ENCODE measurements around the gene FLNC.

The FLNC gene

GRCh38 chr7:128888756-128889095 lies 58.5 kb downstream of the FLNC start:
- H3K79me2 ChIP-seq: no peaks in the 10 kb centered on the region

GRCh38 chr7:128889121-128889520 lies 58.9 kb downstream of the FLNC start:
- Histone ChIP-seq H3K27ac (no peak overlapping the region), H3K79me2 (no peaks in the 10 kb centered on the region), H3K4me2 (ENCODE audit: low read length) (no peak overlapping the region), H3K36me3 (ENCODE audit: control insufficient read depth, insufficient read depth, low read length) (no peaks in the 10 kb centered on the region), H2AFZ (no peak overlapping the region), H3K4me1 (no peaks in the 10 kb centered on the region), H3K9ac (no peak overlapping the region), H3K27me3 (ENCODE audit: control insufficient read depth, insufficient read depth, low read length) (no peaks in the 10 kb centered on the region), H3K9me3 (ENCODE audit: control insufficient read depth, low read length) (no peaks in the 10 kb centered on the region), H3K4me3 (ENCODE audit: low read depth, low read length) (no peak overlapping the region)
- no peak for TF ChIP-seq CTCF (IDR thresholded peaks at IDR 0.05)

More at GRCh38 chr7:128888756-128889095, 58.5 kb downstream of the FLNC start:
- Histone ChIP-seq H3K4me1 (no peaks in the 10 kb centered on the region), H2AFZ (no peak overlapping the region), H3K27me3 (ENCODE audit: control insufficient read depth, insufficient read depth, low read length) (no peaks in the 10 kb centered on the region), H3K9me3 (ENCODE audit: control insufficient read depth, low read length) (no peaks in the 10 kb centered on the region), H3K4me3 (ENCODE audit: low read depth, low read length) (no peak overlapping the region), H3K36me3 (ENCODE audit: control insufficient read depth, insufficient read depth, low read length) (no peaks in the 10 kb centered on the region), H3K27ac (no peak overlapping the region), H3K4me2 (ENCODE audit: low read length) (no peak overlapping the region), H3K9ac (no peak overlapping the region)
- no peak for TF ChIP-seq CTCF (IDR thresholded peaks at IDR 0.05)

GRCh38 chr7:128890306-128891109 lies 60.3 kb downstream of the FLNC start:
- Histone ChIP-seq H2AFZ (peak overlapping the region; percentile 70), H3K36me3 (ENCODE audit: control insufficient read depth, insufficient read depth, low read length) (no peaks in the 10 kb centered on the region), H3K27me3 (ENCODE audit: control insufficient read depth, insufficient read depth, low read length) (no peaks in the 10 kb centered on the region), H3K4me2 (ENCODE audit: low read length) (no peak overlapping the region), H3K27ac (no peak overlapping the region), H3K4me3 (ENCODE audit: low read depth, low read length) (no peak overlapping the region), H3K9me3 (ENCODE audit: control insufficient read depth, low read length) (no peaks in the 10 kb centered on the region), H3K9ac (no peak overlapping the region), H3K4me1 (no peaks in the 10 kb centered on the region), H3K79me2 (no peaks in the 10 kb centered on the region)
- no peak for TF ChIP-seq CTCF (IDR thresholded peaks at IDR 0.05)

- H2AFZ ChIP-seq: peak overlapping the region; percentile 70
- H3K27ac ChIP-seq: no peak overlapping the region
- H3K27me3 ChIP-seq (ENCODE audit: control insufficient read depth, insufficient read depth, low read length): no peaks in the 10 kb centered on the region
- TF ChIP-seq CTCF (IDR thresholded peaks at IDR 0.05): no peak
- H3K4me2 ChIP-seq (ENCODE audit: low read length): no peak overlapping the region
- H3K36me3 ChIP-seq (ENCODE audit: control insufficient read depth, insufficient read depth, low read length): no peaks in the 10 kb centered on the region
- H3K9ac ChIP-seq: no peak overlapping the region
- no peaks in the 10 kb centered on the region for H3K9me3 ChIP-seq (ENCODE audit: control insufficient read depth, low read length)
- no peaks in the 10 kb centered on the region for H3K79me2 ChIP-seq
- H3K4me1 ChIP-seq: no peaks in the 10 kb centered on the region
- no peak overlapping the region for H3K4me3 ChIP-seq (ENCODE audit: low read depth, low read length)
Measured at GRCh38 chr7:128891110-128891941, 61.1 kb downstream of the FLNC start.
